ENCODE measurements around the gene MOB2.

DNA sequence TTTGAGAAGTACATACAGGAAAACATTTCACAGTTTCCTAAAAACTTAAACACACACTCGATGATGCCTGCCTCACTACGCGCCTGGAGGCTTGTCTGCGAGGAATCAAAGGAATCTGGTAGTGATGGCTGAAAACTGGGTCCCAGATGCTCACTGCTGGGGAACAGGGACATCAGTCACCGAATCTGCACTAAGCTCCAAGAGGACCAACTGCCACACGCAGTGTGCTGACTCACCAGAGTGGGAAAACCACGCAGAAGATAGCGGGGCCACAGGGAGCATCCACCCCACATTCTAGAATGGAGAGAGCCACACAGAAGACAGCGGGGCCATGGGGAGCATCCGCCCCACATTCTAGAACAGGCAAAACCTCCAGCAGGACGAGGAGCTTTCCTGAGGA lies 24.3 kb upstream of the MOB2 start:
- TF ChIP-seq, protein P1, sequence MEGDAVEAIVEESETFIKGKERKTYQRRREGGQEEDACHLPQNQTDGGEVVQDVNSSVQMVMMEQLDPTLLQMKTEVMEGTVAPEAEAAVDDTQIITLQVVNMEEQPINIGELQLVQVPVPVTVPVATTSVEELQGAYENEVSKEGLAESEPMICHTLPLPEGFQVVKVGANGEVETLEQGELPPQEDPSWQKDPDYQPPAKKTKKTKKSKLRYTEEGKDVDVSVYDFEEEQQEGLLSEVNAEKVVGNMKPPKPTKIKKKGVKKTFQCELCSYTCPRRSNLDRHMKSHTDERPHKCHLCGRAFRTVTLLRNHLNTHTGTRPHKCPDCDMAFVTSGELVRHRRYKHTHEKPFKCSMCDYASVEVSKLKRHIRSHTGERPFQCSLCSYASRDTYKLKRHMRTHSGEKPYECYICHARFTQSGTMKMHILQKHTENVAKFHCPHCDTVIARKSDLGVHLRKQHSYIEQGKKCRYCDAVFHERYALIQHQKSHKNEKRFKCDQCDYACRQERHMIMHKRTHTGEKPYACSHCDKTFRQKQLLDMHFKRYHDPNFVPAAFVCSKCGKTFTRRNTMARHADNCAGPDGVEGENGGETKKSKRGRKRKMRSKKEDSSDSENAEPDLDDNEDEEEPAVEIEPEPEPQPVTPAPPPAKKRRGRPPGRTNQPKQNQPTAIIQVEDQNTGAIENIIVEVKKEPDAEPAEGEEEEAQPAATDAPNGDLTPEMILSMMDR (IDR thresholded peaks at IDR 0.05; ENCODE audit: low read depth, low read length): no peak
- no peak for TF ChIP-seq EZH2phosphoT487 (IDR thresholded peaks at IDR 0.05; ENCODE audit: low read depth)

All from OCI-LY3 (cell line).